ENCODE measurements around the gene UBE2O. TPM values are rescaled to one million over a fixed set of nuclear protein-coding genes. Genes with fewer than 3 reads are reported as not detected.

UBE2O gene
- total RNA-seq, 1 experiment from 2014 or later: 64.7 TPM

GRCh38 chr17:76438906-76439305 is 14.0 kb downstream of the UBE2O start:
- H3K36me3 ChIP-seq (ENCODE audit: low read depth, low read length): peaks cover 6% of the 10 kb centered on the region; the same call in 1 of the 2 replicates
- peaks cover 37% of the 10 kb centered on the region for H4K20me1 ChIP-seq (ENCODE audit: low read length)
- H2AFZ ChIP-seq (ENCODE audit: low read length): no peak overlapping the region
- H3K9ac ChIP-seq (ENCODE audit: low read length): no peak overlapping the region
- BruUV-seq (replicated peaks): no TSS peak
- H3K4me3 ChIP-seq (ENCODE audit: low read length): no peak overlapping the region
- peak; percentile 76 for ATAC-seq
- peaks cover 98% of the 10 kb centered on the region for H3K79me2 ChIP-seq (ENCODE audit: low read length)
- H3K9me2 ChIP-seq (replicated peaks; ENCODE audit: low read length): no peaks in the 10 kb centered on the region
- DNase-seq: peak; percentile 75
- no peaks in the 10 kb centered on the region for H3K9me3 ChIP-seq (ENCODE audit: low read length)
- TF ChIP-seq EZH2 (IDR thresholded peaks at IDR 0.05; ENCODE audit: low read length, unreplicated experiment) (no peak), EZH2phosphoT487 (IDR thresholded peaks at IDR 0.05; ENCODE audit: borderline replicate concordance, low read length) (no peak)
- TF ChIP-seq, protein P1, sequence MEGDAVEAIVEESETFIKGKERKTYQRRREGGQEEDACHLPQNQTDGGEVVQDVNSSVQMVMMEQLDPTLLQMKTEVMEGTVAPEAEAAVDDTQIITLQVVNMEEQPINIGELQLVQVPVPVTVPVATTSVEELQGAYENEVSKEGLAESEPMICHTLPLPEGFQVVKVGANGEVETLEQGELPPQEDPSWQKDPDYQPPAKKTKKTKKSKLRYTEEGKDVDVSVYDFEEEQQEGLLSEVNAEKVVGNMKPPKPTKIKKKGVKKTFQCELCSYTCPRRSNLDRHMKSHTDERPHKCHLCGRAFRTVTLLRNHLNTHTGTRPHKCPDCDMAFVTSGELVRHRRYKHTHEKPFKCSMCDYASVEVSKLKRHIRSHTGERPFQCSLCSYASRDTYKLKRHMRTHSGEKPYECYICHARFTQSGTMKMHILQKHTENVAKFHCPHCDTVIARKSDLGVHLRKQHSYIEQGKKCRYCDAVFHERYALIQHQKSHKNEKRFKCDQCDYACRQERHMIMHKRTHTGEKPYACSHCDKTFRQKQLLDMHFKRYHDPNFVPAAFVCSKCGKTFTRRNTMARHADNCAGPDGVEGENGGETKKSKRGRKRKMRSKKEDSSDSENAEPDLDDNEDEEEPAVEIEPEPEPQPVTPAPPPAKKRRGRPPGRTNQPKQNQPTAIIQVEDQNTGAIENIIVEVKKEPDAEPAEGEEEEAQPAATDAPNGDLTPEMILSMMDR (conservative IDR thresholded peaks at IDR 0.05; ENCODE audit: low read depth, low read length): no peak
- no peaks in the 10 kb centered on the region for H3F3A ChIP-seq (ENCODE audit: low read length, unreplicated experiment)
- intact Hi-C loops (cut with micrococcal nuclease): no loop called here
- H3K27me3 ChIP-seq (ENCODE audit: low read length): no peaks in the 10 kb centered on the region
- CTCF ChIA-PET: interaction anchor here (0.6 kb wide), 1 partner anchor 74 kb away, joined by 3 read pairs; no protein-coding TSS in a partner anchor
- peak overlapping the region; percentile 34 for H3K4me2 ChIP-seq (ENCODE audit: low read length)
- peaks cover 47% of the 10 kb centered on the region for H3K4me1 ChIP-seq (ENCODE audit: insufficient read depth, low read length)
- POLR2A ChIA-PET (ENCODE audit: unreplicated experiment): no interaction called here
- H3K27ac ChIP-seq (ENCODE audit: low read length): peak overlapping the region; percentile 55

DNA sequence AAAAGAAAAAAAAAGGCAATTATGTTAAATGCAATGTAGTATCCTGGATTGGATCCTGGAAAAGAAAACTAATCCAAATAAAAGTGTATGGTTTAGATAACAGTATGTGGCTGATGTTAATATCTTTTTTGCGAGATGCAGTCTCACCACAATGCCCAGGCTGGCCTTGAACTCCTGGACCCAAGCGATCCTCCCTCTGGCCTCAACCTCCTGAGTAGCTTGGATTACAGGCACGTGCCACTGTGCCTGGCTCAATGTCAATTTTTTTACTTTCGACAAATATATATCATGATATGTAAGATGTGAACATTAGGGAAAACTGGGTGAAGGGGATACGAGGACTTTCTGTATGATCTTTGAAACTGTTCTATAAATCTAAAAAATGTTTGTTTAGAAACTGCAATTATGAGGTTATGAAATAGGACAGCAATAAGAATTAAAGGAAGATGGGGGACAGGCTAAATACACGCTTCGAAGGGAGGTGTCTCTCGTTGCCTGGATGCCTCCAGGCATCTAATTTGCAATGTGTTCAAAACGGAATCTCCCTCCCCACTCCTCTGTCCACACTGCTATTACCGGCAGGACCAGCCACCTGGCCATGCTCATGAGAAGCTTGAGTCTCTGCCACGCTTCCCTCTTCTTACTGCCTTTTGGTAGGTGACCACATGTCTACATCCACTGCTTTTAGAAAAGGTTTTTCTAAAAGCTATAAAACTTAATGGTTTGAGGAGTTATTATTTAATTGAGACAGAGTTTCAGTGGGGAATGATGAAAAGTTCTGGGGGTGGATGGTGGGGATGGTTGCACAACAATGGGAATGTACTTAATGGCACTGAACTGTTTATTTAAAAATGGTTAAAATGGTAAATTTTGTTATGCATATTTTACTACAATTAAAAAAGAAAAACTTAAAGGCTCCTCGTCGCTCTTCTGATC is 15.2 kb downstream of the UBE2O start:
- no peaks in the 10 kb centered on the region for H3K27me3 ChIP-seq (ENCODE audit: low read length)
- ATAC-seq (no peak), DNase-seq (no peak)
- H3K4me1 ChIP-seq (ENCODE audit: insufficient read depth, low read length): peaks cover 37% of the 10 kb centered on the region
- intact Hi-C loops (cut with micrococcal nuclease): no loop called here
- H3K79me2 ChIP-seq (ENCODE audit: low read length): peaks cover 98% of the 10 kb centered on the region
- H3K36me3 ChIP-seq (ENCODE audit: low read depth, low read length): peaks cover 6% of the 10 kb centered on the region; the same call in 1 of the 2 replicates
- TF ChIP-seq, protein P1 (conservative IDR thresholded peaks at IDR 0.05; ENCODE audit: low read depth, low read length): no peak
- TF ChIP-seq EZH2 (IDR thresholded peaks at IDR 0.05; ENCODE audit: low read length, unreplicated experiment) (no peak), EZH2phosphoT487 (IDR thresholded peaks at IDR 0.05; ENCODE audit: borderline replicate concordance, low read length) (no peak)
- H2AFZ ChIP-seq (ENCODE audit: low read length): no peak overlapping the region
- no TSS peak for BruUV-seq (replicated peaks)
- no peak overlapping the region for H3K27ac ChIP-seq (ENCODE audit: low read length)
- H3K4me3 ChIP-seq (ENCODE audit: low read length): no peak overlapping the region
- POLR2A ChIA-PET (ENCODE audit: unreplicated experiment): no interaction called here
- H4K20me1 ChIP-seq (ENCODE audit: low read length): peaks cover 44% of the 10 kb centered on the region
- no peak overlapping the region for H3K9ac ChIP-seq (ENCODE audit: low read length)
- CTCF ChIA-PET: no interaction called here
- no peaks in the 10 kb centered on the region for H3K9me3 ChIP-seq (ENCODE audit: low read length)
- no peak overlapping the region for H3K4me2 ChIP-seq (ENCODE audit: low read length)
- H3F3A ChIP-seq (ENCODE audit: low read length, unreplicated experiment): no peaks in the 10 kb centered on the region
- H3K9me2 ChIP-seq (replicated peaks; ENCODE audit: low read length): no peaks in the 10 kb centered on the region

DNA sequence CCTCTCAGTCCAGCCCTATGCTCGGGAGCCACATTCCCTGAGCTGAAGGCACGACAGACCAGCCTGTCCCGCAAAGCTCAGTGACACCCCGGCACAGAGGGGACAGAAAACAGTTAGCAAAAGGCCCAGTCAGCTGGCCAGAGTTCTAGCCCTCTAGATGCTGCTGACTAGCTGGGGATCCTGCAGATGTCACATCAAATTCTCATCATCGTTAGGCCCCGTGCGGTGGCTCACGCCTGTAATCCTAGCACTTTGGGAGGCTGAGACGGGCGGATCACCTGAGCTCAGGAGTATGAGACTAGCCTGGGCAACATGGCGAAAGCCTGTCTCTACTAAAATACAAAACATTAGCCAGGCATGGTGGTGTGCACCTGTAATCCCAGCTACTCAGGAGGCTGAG is 17.2 kb downstream of the UBE2O start:
- ChIA-PET POLR2A (ENCODE audit: unreplicated experiment) (interaction anchor here (0.6 kb wide), 1 partner anchor 92 kb away, joined by 3 read pairs; no protein-coding TSS in a partner anchor), CTCF (no interaction called here)
- Histone ChIP-seq H3K27me3 (ENCODE audit: low read length) (no peaks in the 10 kb centered on the region), H3K27ac (ENCODE audit: low read length) (no peak overlapping the region), H3K9ac (ENCODE audit: low read length) (no peak overlapping the region), H3K4me3 (ENCODE audit: low read length) (no peak overlapping the region), H3K9me3 (ENCODE audit: low read length) (no peaks in the 10 kb centered on the region), H4K20me1 (ENCODE audit: low read length) (peaks cover 59% of the 10 kb centered on the region), H2AFZ (ENCODE audit: low read length) (no peak overlapping the region), H3K9me2 (replicated peaks; ENCODE audit: low read length) (no peaks in the 10 kb centered on the region), H3K4me2 (ENCODE audit: low read length) (no peak overlapping the region), H3K4me1 (ENCODE audit: insufficient read depth, low read length) (peaks cover 29% of the 10 kb centered on the region), H3F3A (ENCODE audit: low read length, unreplicated experiment) (no peaks in the 10 kb centered on the region), H3K36me3 (ENCODE audit: low read depth, low read length) (peaks cover 7% of the 10 kb centered on the region; the same call in 1 of the 2 replicates), H3K79me2 (ENCODE audit: low read length) (peaks cover 98% of the 10 kb centered on the region)
- no TSS peak for BruUV-seq (replicated peaks)
- intact Hi-C loops (cut with micrococcal nuclease): no loop called here
- no peak for TF ChIP-seq EZH2phosphoT487 (IDR thresholded peaks at IDR 0.05; ENCODE audit: borderline replicate concordance, low read length)
- TF ChIP-seq, protein P1 (conservative IDR thresholded peaks at IDR 0.05; ENCODE audit: low read depth, low read length): no peak
- TF ChIP-seq EZH2 (IDR thresholded peaks at IDR 0.05; ENCODE audit: low read length, unreplicated experiment): no peak
- DNase-seq: no peak
- no peak for ATAC-seq

Data from PC-3 (cell line).